Kidney epithelial cell (primary cell): ENCODE measurements around the gene FMO2. TPM values are rescaled to one million over a fixed set of nuclear protein-coding genes. Genes with fewer than 3 reads are reported as not detected.

Experiments used
- DNase-seq: peaks from one replicate; pipeline ENCODE4 v3.0.0-alpha.2; 2010; ENCODE audit warnings: low read depth
- H3K27me3 ChIP-seq: 2 replicates; pipeline ENCODE4 v1.6.0; 2011; ENCODE audit warnings: low read length; ENCODE audit not compliant: control insufficient read depth, insufficient read depth
- H3K36me3 ChIP-seq: 2 replicates; pipeline ENCODE4 v1.5.1; 2011; ENCODE audit warnings: low read length; ENCODE audit not compliant: control insufficient read depth, insufficient read depth
- H3K4me3 ChIP-seq: 2 replicates; pipeline ENCODE4 v1.5.1; 2011; ENCODE audit warnings: low read depth, mild to moderate bottlenecking, control low read depth, low read length
- CTCF ChIP-seq: IDR thresholded peaks from 2 replicates; pipeline ENCODE4 v1.5.1; 2011; ENCODE audit warnings: mild to moderate bottlenecking, moderate library complexity, low read length, control low read depth, inconsistent platforms; ENCODE audit not compliant: insufficient read depth, poor library complexity, severe bottlenecking
- total RNA-seq: library from RNA; depleted of rRNA; stranded (reverse); fragments of >200 nt; gene quantifications from 2 replicates; pipeline ENCODE4 v1.2.3, GENCODE V29; 2015

FMO2 gene
- total RNA-seq, 1 donor from 2014 or later, result not detected

GRCh38 chr1:171207377-171207776, 22.3 kb downstream of the FMO2 start:
- no peak for DNase-seq
- no peak overlapping the region for H3K4me3 ChIP-seq
- H3K36me3 ChIP-seq, result no peaks in the 10 kb centered on the region
- no peak for TF ChIP-seq CTCF
- H3K27me3 ChIP-seq, result no peaks in the 10 kb centered on the region

GRCh38 chr1:171210355-171210754, 25.3 kb downstream of the FMO2 start:
- no peak for DNase-seq
- TF ChIP-seq CTCF, result no peak
- H3K36me3 ChIP-seq, result no peaks in the 10 kb centered on the region
- H3K4me3 ChIP-seq, result no peak overlapping the region
- no peaks in the 10 kb centered on the region for H3K27me3 ChIP-seq

- Histone ChIP-seq H3K4me3 (no peak overlapping the region), H3K36me3 (no peaks in the 10 kb centered on the region), H3K27me3 (no peaks in the 10 kb centered on the region)
- no peak for DNase-seq
- TF ChIP-seq CTCF, result no peak
Measured at GRCh38 chr1:171212607-171213351, 27.7 kb downstream of the FMO2 start.

GRCh38 chr1:171213559-171214454, 28.7 kb downstream of the FMO2 start:
- TF ChIP-seq CTCF, result no peak
- no peak for DNase-seq
- Histone ChIP-seq H3K27me3 (no peaks in the 10 kb centered on the region), H3K36me3 (no peaks in the 10 kb centered on the region), H3K4me3 (no peak overlapping the region)

GRCh38 chr1:171217658-171218443, 32.8 kb downstream of the FMO2 start:
- Histone ChIP-seq H3K4me3 (no peak overlapping the region), H3K27me3 (no peaks in the 10 kb centered on the region), H3K36me3 (no peaks in the 10 kb centered on the region)
- DNase-seq, result no peak
- TF ChIP-seq CTCF, result no peak
